OCI-LY3 (cell line): ENCODE data around the gene SERPINA4.

Experiments
- CTCF ChIP-seq: fragments of 200-600, 300-600 bp; sonication (generic); IDR thresholded peaks from 2 replicates; pipeline ENCODE4 v1.5.1; 2014; ENCODE audit warnings: antibody characterized with exemption, low read length, low read depth
- EZH2phosphoT487 ChIP-seq: fragments of 200-600 bp; shearing (Covaris generic); IDR thresholded peaks from 2 replicates; pipeline ENCODE4 v1.6.1; 2018; ENCODE audit warnings: antibody characterized with exemption, mixed run types, low read depth

DNA sequence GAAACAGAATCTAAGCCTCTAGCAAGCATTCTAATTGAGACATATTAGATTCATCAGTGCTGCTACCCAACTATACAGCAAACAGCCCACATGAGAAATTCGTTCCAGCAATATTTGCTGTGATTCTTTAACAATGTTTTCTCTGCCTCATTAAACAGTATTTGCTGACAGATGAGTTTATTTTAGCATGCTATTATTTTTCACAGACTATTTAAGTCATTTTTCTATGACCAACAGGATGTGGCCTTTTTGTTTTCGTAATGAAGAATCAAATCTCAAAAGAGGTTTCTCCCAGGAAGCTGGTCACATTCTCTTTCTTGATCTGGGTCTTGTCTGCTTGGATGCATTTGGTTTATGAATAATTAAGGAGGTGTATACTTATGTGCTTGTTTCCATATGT lies 28.8 kb upstream of the SERPINA4 start:
- TF ChIP-seq CTCF, result no peak
- no peak for TF ChIP-seq EZH2phosphoT487
